Vagina (tissue), 2 donors: Measurements from ENCODE around the gene ANO1.

ENCODE experiments used
- CTCF ChIP-seq, 3 experiments: fragments of 450-650 bp in 2 of 3; fragments of 200-600 bp in 1 of 3; sonication (generic) in 1 of 3; IDR thresholded peaks; one replicate each; pipeline ENCODE4 v1.5.1; 2017 to 2019; ENCODE audit warnings: antibody characterized with exemption in 3 of 3, mild to moderate bottlenecking in 2 of 3, moderate library complexity in 2 of 3
- POLR2A ChIP-seq, 2 donors: fragments of 450-650 bp; IDR thresholded peaks; one replicate each; pipeline ENCODE4 v1.6.1; 2017; ENCODE audit warnings: antibody characterized with exemption in 2 of 2, mild to moderate bottlenecking in 2 of 2, moderate library complexity in 2 of 2
- POLR2AphosphoS5 ChIP-seq, 2 donors: sonication (generic); formaldehyde crosslinking; IDR thresholded peaks; one replicate each; pipeline ENCODE4 v1.9.0; 2017; ENCODE audit warnings: antibody characterized with exemption in 2 of 2, mild to moderate bottlenecking in 2 of 2, low read depth in 1 of 2; ENCODE audit not compliant: insufficient read depth in 1 of 2

- TF ChIP-seq POLR2A (IDR thresholded peaks at IDR 0.05) (no peak), CTCF (IDR thresholded peaks at IDR 0.05) (no peak), POLR2AphosphoS5 (IDR thresholded peaks at IDR 0.05; ENCODE audit: insufficient read depth in 1 of 2, low read depth in 1 of 2) (no peak)
Observed at GRCh38 chr11:70103256-70103975, 25.3 kb downstream of the ANO1 start.
